Natural killer cell (primary cell): ENCODE data around the gene LDB2. TPM values are rescaled to one million over a fixed set of nuclear protein-coding genes. Genes with fewer than 3 reads are reported as not detected.

Experiments used
- ATAC-seq, 3 donors: fragments of 150-1000 bp in 2 of 3; fragments of 200-7000 bp in 1 of 3; cut with Tn5 transposase; 1 replicate in 1 of 3; 2 replicates in 2 of 3; pipeline ENCODE4 v1.10.0; 2021; ENCODE audit warnings: mild to moderate bottlenecking in 2 of 3, moderate library complexity in 2 of 3
- DNase-seq, 2 donors: peaks; one replicate each; pipeline versions ENCODE4 v3.0.0 to v3.0.0-alpha.2; 2013 to 2021; ENCODE audit warnings: mixed read lengths in 1 of 2
- H3K27ac ChIP-seq: one replicate; pipeline ENCODE4 v1.5.1; 2013; ENCODE audit warnings: mild to moderate bottlenecking, low read length
- H3K27me3 ChIP-seq: one replicate; pipeline ENCODE4 v1.6.1; 2013; ENCODE audit warnings: low read length; ENCODE audit not compliant: control insufficient read depth, insufficient read depth
- H3K36me3 ChIP-seq: one replicate; pipeline ENCODE4 v1.6.1; 2013; ENCODE audit warnings: low read length; ENCODE audit not compliant: control insufficient read depth, insufficient read depth
- H3K4me1 ChIP-seq: one replicate; pipeline ENCODE4 v1.6.1; 2013; ENCODE audit warnings: low read length; ENCODE audit not compliant: control insufficient read depth, insufficient read depth
- H3K4me3 ChIP-seq: one replicate; pipeline ENCODE4 v1.5.1; 2013; ENCODE audit warnings: low read length
- H3K9me3 ChIP-seq: one replicate; pipeline ENCODE4 v1.6.1; 2013; ENCODE audit warnings: low read length; ENCODE audit not compliant: control insufficient read depth, insufficient read depth
- H3K27ac Mint-ChIP-seq, 2 donors: one replicate each; pipeline ENCODE4 v1.8.0; 2022; ENCODE audit warnings: mild to moderate bottlenecking in 2 of 2, mixed read lengths in 2 of 2, moderate library complexity in 1 of 2
- H3K27me3 Mint-ChIP-seq, 2 donors: one replicate each; pipeline ENCODE4 v1.8.0; 2022; ENCODE audit warnings: low read depth in 2 of 2, mixed read lengths in 2 of 2
- H3K36me3 Mint-ChIP-seq: one replicate; pipeline ENCODE4 v1.8.0; 2022; ENCODE audit warnings: mixed read lengths
- H3K4me1 Mint-ChIP-seq, 2 donors: one replicate each; pipeline ENCODE4 v1.8.0; 2022; ENCODE audit warnings: mixed read lengths in 2 of 2
- H3K4me3 Mint-ChIP-seq: one replicate; pipeline ENCODE4 v1.8.0; 2022; ENCODE audit warnings: mild to moderate bottlenecking, moderate library complexity, mixed read lengths
- H3K9me3 Mint-ChIP-seq, 2 donors: one replicate each; pipeline ENCODE4 v1.8.0; 2022; ENCODE audit warnings: mixed read lengths in 2 of 2
- WGBS: methylation state at CpG from one replicate; pipeline ENCODE4 v1.1.7; 2013; ENCODE audit warnings: missing lambda C conversion rate; ENCODE audit not compliant: insufficient coverage; 5-methylcytosine and 5-hydroxymethylcytosine counted together
- intact Hi-C: fragments of 100-400 bp; cut with micrococcal nuclease; formaldehyde crosslinking; loops from one replicate; pipeline ENCODE4 v1.14.2; 2022
- total RNA-seq, 4 donors: library from RNA; stranded (reverse); fragments of 120-200 nt in 1 of 4; gene quantifications; one replicate each; pipeline versions ENCODE4 v1.2.3 to v1.2.4, GENCODE V29; 2013 to 2022
- TF ChIP-seq, protein P1 (sequence below): fragments of 200-600 bp; IDR thresholded peaks from one replicate; pipeline ENCODE4 v1.8.0; 2022; ENCODE audit warnings: antibody characterized with exemption

The LDB2 gene
- total RNA-seq, 3 donors from 2014 or later (not counting 1 experiment from before 2014, with no cell fraction given), result 8.2 to 14.2 (median 13.6) TPM

GRCh38 chr4:16532240-16532970 lies 366.0 kb downstream of the LDB2 start:
- TF ChIP-seq, protein P1, sequence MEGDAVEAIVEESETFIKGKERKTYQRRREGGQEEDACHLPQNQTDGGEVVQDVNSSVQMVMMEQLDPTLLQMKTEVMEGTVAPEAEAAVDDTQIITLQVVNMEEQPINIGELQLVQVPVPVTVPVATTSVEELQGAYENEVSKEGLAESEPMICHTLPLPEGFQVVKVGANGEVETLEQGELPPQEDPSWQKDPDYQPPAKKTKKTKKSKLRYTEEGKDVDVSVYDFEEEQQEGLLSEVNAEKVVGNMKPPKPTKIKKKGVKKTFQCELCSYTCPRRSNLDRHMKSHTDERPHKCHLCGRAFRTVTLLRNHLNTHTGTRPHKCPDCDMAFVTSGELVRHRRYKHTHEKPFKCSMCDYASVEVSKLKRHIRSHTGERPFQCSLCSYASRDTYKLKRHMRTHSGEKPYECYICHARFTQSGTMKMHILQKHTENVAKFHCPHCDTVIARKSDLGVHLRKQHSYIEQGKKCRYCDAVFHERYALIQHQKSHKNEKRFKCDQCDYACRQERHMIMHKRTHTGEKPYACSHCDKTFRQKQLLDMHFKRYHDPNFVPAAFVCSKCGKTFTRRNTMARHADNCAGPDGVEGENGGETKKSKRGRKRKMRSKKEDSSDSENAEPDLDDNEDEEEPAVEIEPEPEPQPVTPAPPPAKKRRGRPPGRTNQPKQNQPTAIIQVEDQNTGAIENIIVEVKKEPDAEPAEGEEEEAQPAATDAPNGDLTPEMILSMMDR, result no peak
- intact Hi-C loops, result no loop called here
- DNase-seq (no peak), ATAC-seq (no peak)
- Histone ChIP-seq H3K4me1 (no peaks in the 10 kb centered on the region), H3K36me3 (no peaks in the 10 kb centered on the region), H3K27ac (no peak overlapping the region), H3K27me3 (no peaks in the 10 kb centered on the region), H3K9me3 (no peaks in the 10 kb centered on the region), H3K4me3 (no peak overlapping the region)
- Mint-ChIP-seq H3K4me3 (no peak overlapping the region), H3K4me1 (peaks cover 8 to 13% of the 10 kb centered on the region in 2 donors), H3K9me3 (no peaks in the 10 kb centered on the region), H3K27me3 (no peaks in the 10 kb centered on the region), H3K27ac (no peak overlapping the region), H3K36me3 (no peaks in the 10 kb centered on the region)
- WGBS, result 10% methylated on average over 4 of the region's 6 CpGs

- Mint-ChIP-seq H3K27ac (no peak overlapping the region), H3K27me3 (no peaks in the 10 kb centered on the region), H3K36me3 (no peaks in the 10 kb centered on the region), H3K4me1 (peaks cover 8 to 13% of the 10 kb centered on the region in 2 donors), H3K4me3 (no peak overlapping the region), H3K9me3 (no peaks in the 10 kb centered on the region)
- H3K36me3 ChIP-seq, result no peaks in the 10 kb centered on the region
- H3K27ac ChIP-seq, result no peak overlapping the region
- H3K4me3 ChIP-seq, result no peak overlapping the region
- H3K27me3 ChIP-seq, result no peaks in the 10 kb centered on the region
- TF ChIP-seq, protein P1, result no peak
- no peaks in the 10 kb centered on the region for H3K4me1 ChIP-seq
- ATAC-seq (no peak), DNase-seq (no peak)
- no peaks in the 10 kb centered on the region for H3K9me3 ChIP-seq
- 81% methylated on average over 3 of the region's 3 CpGs for WGBS
- intact Hi-C loops, result no loop called here
These were observed 367.5 kb downstream of the LDB2 start for GRCh38 chr4:16530688-16531635.

- Mint-ChIP-seq H3K9me3 (no peaks in the 10 kb centered on the region), H3K27ac (no peak overlapping the region), H3K27me3 (no peaks in the 10 kb centered on the region), H3K4me3 (no peak overlapping the region), H3K4me1 (no peaks in the 10 kb centered on the region), H3K36me3 (no peaks in the 10 kb centered on the region)
- 89% methylated on average over 3 of the region's 5 CpGs for WGBS
- Histone ChIP-seq H3K36me3 (no peaks in the 10 kb centered on the region), H3K27me3 (no peaks in the 10 kb centered on the region), H3K4me1 (no peaks in the 10 kb centered on the region), H3K4me3 (no peak overlapping the region), H3K9me3 (no peaks in the 10 kb centered on the region), H3K27ac (no peak overlapping the region)
- no peak for ATAC-seq
- intact Hi-C loops, result no loop called here
- TF ChIP-seq, protein P1, result no peak
- no peak for DNase-seq
These were observed 373.4 kb downstream of the LDB2 start for GRCh38 chr4:16524911-16525554.
